HEK293T (cell line): ENCODE results near the gene WWOX.

Experiments used
- CTCF ChIA-PET: fragments of 350-600 bp; formaldehyde crosslinking; extraction: SDS; loops from one replicate; lab custom pipeline; 2021; ENCODE audit warnings: antibody characterized with exemption, inconsistent platforms; lab: Yijun Ruan, JAX
- POLR2A ChIA-PET: fragments of 350-600 bp; formaldehyde crosslinking; extraction: SDS; loops from one replicate; lab custom pipeline; 2020; ENCODE audit warnings: antibody characterized with exemption, inconsistent platforms; lab: Yijun Ruan, JAX
- DNase-seq: peaks from one replicate; pipeline ENCODE4 v3.0.0; 2012; ENCODE audit warnings: mixed read lengths; ENCODE audit errors: extremely low spot score
- ARNT ChIP-seq: fragments of 450-650 bp; IDR thresholded peaks from 2 replicates; pipeline ENCODE4 v1.6.1; 2017; ENCODE audit warnings: mild to moderate bottlenecking
- BHLHE40 ChIP-seq: fragments of 450-650 bp; IDR thresholded peaks from 2 replicates; pipeline ENCODE4 v1.6.1; 2016; ENCODE audit warnings: mild to moderate bottlenecking, moderate library complexity, borderline replicate concordance
- CTBP1 ChIP-seq: fragments of 450-650 bp; IDR thresholded peaks from 2 replicates; pipeline ENCODE4 v1.6.1; 2016; ENCODE audit warnings: borderline replicate concordance
- ELF4 ChIP-seq: fragments of 450-650 bp; IDR thresholded peaks from 2 replicates; pipeline ENCODE4 v1.6.1; 2017; ENCODE audit warnings: antibody characterized with exemption
- FOXA1 ChIP-seq: fragments of 450-650 bp; IDR thresholded peaks from 2 replicates; pipeline ENCODE4 v1.6.1; 2016; ENCODE audit warnings: mild to moderate bottlenecking
- FOXK2 ChIP-seq: fragments of 450-650 bp; IDR thresholded peaks from 2 replicates; pipeline ENCODE4 v1.6.1; 2016; ENCODE audit warnings: mild to moderate bottlenecking
- FOXM1 ChIP-seq: fragments of 450-650 bp; IDR thresholded peaks from 2 replicates; pipeline ENCODE4 v1.6.1; 2017; ENCODE audit warnings: mild to moderate bottlenecking, borderline replicate concordance
- HDGF ChIP-seq: fragments of 450-650 bp; IDR thresholded peaks from 2 replicates; pipeline ENCODE4 v1.6.1; 2017; ENCODE audit warnings: antibody characterized with exemption, borderline replicate concordance
- L3MBTL2 ChIP-seq: fragments of 450-650 bp; conservative IDR thresholded peaks from 2 replicates; pipeline ENCODE4 v1.6.1; 2016; ENCODE audit warnings: mild to moderate bottlenecking
- LEF1 ChIP-seq: fragments of 450-650 bp; IDR thresholded peaks from 2 replicates; pipeline ENCODE4 v1.6.1; 2017; ENCODE audit warnings: mild to moderate bottlenecking, borderline replicate concordance
- NFRKB ChIP-seq: fragments of 450-650 bp; IDR thresholded peaks from 2 replicates; pipeline ENCODE4 v1.6.1; 2016; ENCODE audit warnings: mild to moderate bottlenecking, moderate library complexity
- SP1 ChIP-seq: fragments of 450-650 bp; IDR thresholded peaks from 2 replicates; pipeline ENCODE4 v1.6.1; 2017
- SUZ12 ChIP-seq: fragments of 450-650 bp; IDR thresholded peaks from 2 replicates; pipeline ENCODE4 v1.6.1; 2016; ENCODE audit warnings: mild to moderate bottlenecking
- TARDBP ChIP-seq: fragments of 450-650 bp; IDR thresholded peaks from 2 replicates; pipeline ENCODE4 v1.6.1; 2016
- ZNF384 ChIP-seq: fragments of 450-650 bp; IDR thresholded peaks from 2 replicates; pipeline ENCODE4 v1.6.1; 2016
- TF ChIP-seq, protein P1 (sequence below): fragments of 450-650 bp; IDR thresholded peaks from 2 replicates; pipeline ENCODE4 v1.6.1; 2016

Gene WWOX

DNA sequence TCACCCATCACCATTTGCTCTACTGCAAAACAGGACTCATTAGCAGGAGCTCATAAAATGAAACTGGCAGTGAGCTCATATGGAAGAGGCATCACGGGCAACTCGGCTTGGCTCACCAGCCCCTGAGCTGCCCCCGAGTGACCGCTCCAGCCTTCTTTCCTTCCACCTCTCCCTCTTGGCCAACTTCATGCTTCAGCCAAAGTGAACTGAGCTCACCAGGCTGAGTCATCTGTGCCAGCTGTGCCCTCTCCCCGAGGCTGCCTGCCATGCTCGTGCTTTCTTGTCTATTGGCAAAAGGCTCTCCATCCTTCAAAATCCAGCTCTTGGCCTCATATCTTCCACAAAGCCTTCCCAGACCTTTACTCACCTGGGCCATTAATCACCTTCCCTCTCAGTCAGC is 391.4 kb downstream of the WWOX start:
- no peak for DNase-seq
- POLR2A ChIA-PET = no interaction called here
- TF ChIP-seq ARNT (no peak), CTBP1 (no peak), TARDBP (no peak), FOXK2 (no peak), LEF1 (no peak), FOXA1 (no peak)
- CTCF ChIA-PET = no interaction called here

DNA sequence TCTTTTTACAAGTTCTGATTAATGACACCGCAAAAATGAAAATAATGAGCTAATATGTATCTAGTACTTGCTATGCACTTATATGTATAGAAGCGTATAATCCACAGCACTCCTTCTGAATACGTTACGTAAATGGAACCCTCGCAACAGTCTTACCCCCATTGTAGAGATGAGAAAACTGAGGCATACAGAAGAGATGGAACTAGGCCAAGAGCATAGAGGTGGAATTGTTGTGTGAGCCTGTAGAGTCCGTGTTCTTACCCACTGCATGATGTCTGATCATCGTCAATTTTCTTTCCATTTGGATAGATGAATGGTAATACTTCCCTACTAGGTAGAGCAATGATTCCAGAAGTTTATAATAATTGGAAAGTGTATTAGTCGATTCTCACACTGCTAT is 394.1 kb downstream of the WWOX start:
- TF ChIP-seq ZNF384 (no peak), LEF1 (no peak), FOXK2 (no peak), CTBP1 (no peak), FOXA1 (no peak), TARDBP (no peak), SUZ12 (no peak), SP1 (no peak), L3MBTL2 (no peak), NFRKB (no peak), ELF4 (no peak), BHLHE40 (no peak), FOXM1 (no peak)
- TF ChIP-seq, protein P1, sequence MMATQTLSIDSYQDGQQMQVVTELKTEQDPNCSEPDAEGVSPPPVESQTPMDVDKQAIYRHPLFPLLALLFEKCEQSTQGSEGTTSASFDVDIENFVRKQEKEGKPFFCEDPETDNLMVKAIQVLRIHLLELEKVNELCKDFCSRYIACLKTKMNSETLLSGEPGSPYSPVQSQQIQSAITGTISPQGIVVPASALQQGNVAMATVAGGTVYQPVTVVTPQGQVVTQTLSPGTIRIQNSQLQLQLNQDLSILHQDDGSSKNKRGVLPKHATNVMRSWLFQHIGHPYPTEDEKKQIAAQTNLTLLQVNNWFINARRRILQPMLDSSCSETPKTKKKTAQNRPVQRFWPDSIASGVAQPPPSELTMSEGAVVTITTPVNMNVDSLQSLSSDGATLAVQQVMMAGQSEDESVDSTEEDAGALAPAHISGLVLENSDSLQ = no peak
- ChIA-PET POLR2A (no interaction called here), CTCF (interaction anchor here (0.6 kb wide), 1 partner anchor 1561 kb away, joined by 3 read pairs; no protein-coding TSS in a partner anchor)
- DNase-seq = no peak

DNA sequence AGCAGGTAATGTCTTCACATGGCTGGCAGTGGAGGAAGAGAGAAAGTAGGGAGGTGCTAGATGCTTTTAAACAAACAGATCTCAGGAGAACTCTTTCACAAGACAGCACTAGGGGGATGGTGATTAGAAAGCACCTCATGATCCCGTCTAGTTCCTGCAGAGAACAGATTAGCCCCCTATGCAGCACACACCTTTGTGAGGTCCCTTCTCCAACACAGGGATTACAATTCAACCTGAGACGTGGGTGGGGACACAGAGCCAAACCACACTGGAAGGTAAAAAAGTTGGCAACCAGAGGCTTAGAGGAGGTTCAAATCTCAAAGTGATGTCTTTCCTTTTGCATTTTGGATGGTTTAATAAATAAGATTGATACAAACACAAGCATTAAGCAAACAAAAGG is 394.7 kb downstream of the WWOX start:
- CTCF ChIA-PET = no interaction called here
- no peak for TF ChIP-seq ZNF384
- no peak for TF ChIP-seq LEF1
- no peak for TF ChIP-seq TARDBP
- TF ChIP-seq L3MBTL2 = no peak
- TF ChIP-seq ARNT = no peak
- TF ChIP-seq, protein P1 = no peak
- TF ChIP-seq HDGF = no peak
- no peak for TF ChIP-seq CTBP1
- TF ChIP-seq BHLHE40 = no peak
- no peak for TF ChIP-seq ELF4
- TF ChIP-seq SUZ12 = no peak
- TF ChIP-seq SP1 = no peak
- TF ChIP-seq NFRKB = no peak
- TF ChIP-seq FOXM1 = no peak
- no peak for TF ChIP-seq FOXA1
- TF ChIP-seq FOXK2 = no peak
- DNase-seq = no peak
- POLR2A ChIA-PET = no interaction called here

DNA sequence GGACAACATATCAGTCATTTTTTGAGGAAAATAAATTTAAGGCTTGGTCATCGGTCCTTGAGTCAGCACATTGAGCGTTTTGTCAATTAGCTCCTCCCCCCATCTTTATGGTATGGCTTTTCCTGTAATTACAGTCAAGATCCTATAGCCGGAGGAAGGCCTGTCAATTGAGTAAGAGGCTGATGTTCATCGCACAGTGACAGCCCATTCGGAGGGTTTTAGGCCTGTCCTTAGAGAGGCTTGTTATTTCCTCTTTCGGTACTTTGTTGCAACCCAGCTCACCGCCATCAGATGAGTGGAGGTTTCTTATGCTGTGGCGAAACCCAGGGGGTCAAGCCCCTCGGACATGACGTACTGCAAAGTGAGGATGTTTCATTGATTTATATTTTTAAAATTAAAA is 395.2 kb downstream of the WWOX start:
- CTCF ChIA-PET = no interaction called here

DNA sequence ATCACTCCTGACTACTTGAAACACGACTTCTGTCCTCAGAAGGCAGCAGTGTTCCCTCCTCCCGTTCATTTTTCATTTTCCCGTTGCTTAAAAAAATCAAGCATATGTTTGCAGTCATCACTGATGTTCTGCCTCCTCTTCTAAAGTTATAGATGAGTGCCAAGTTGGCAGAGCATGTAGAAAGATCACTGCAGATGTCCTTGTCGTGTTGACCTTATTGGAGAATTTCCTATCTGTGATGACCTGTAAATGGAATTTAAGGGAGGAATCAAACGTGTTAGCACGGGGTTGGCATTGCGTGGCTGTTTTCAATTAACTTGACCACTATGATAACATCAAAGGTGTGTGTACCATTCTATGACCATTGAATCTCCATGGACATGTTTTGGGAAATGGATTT is 396.7 kb downstream of the WWOX start:
- DNase-seq = no peak
- CTCF ChIA-PET = interaction anchor here (0.6 kb wide), 1 partner anchor 14 kb away, joined by 4 read pairs; no protein-coding TSS in a partner anchor
- TF ChIP-seq ARNT (no peak), ZNF384 (no peak), FOXM1 (no peak), BHLHE40 (no peak), FOXA1 (no peak), NFRKB (no peak)
- POLR2A ChIA-PET = no interaction called here

More for the DNA sequence above, 395.2 kb downstream of the WWOX start:
- POLR2A ChIA-PET = no interaction called here
- no peak for TF ChIP-seq CTBP1
- TF ChIP-seq LEF1 = no peak
- TF ChIP-seq FOXA1 = no peak
- no peak for TF ChIP-seq SUZ12
- TF ChIP-seq ZNF384 = no peak
- no peak for DNase-seq

DNA sequence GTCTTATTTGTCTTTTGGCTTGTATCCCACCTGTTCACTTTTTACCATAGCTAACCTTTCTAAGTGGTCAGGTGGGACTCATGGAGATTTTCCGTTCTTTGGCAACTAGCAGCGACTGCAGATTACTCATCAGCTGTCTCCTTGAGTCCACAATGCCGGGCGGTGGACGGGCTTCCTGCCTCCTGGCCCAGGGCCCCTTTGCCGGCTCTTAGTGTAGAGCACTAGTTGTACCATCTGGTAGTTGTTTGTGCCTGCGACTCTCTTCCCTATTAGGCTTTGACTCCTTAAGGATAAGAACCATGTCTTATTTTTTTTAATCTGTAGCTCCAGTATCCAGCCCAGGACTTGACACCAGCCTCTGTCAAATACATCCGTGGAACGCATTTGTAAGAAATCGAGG is 399.9 kb downstream of the WWOX start:
- ChIA-PET CTCF (no interaction called here), POLR2A (no interaction called here)
- TF ChIP-seq ZNF384 (no peak), ELF4 (no peak)
- no peak for DNase-seq

DNA sequence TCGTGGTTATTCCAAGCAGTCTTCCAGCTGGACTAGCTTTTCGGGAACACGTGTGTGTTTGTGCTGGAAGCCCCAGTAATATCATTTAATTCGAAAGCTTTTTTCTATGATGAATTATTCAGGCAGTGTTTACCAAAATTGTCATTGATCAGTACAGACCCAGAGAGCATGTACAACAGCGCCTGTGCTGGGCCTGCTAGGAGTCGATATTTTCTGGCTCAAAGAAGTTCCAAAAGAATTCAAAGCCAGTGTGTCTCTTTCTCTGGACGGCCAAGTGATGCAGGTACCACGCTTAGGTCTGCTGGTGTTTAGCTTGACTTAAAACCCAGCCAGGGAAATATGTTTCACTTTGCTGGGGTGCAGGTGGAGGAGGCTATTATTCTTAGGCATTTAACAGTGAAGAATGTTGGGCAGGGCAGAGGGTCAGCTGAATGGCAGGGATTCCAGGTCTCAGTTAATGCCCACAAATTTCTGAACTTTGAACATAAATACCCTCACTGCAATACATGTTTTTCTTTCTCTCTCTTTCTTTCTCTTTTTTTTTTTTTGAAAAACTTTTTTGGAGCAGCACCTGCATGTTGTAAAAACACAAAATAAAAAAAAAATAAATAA is 401.3 kb downstream of the WWOX start:
- POLR2A ChIA-PET = no interaction called here
- TF ChIP-seq FOXA1 (no peak), LEF1 (no peak), SP1 (no peak), BHLHE40 (no peak), SUZ12 (no peak), CTBP1 (no peak), HDGF (no peak), FOXK2 (no peak), FOXM1 (no peak), ARNT (no peak), ZNF384 (no peak), NFRKB (no peak), TARDBP (no peak), L3MBTL2 (no peak), ELF4 (no peak)
- TF ChIP-seq, protein P1 = no peak
- no peak for DNase-seq
- CTCF ChIA-PET = no interaction called here
